HG03060 (cell line): ENCODE data around the gene ARHGAP26.

Source experiments
- ATAC-seq: cut with Tn5 transposase; IDR thresholded peaks from one replicate; pipeline ENCODE4 v1.9.1; 2021; ENCODE audit warnings: low read depth, moderate number of reproducible peaks; ENCODE audit not compliant: unreplicated experiment

Gene ARHGAP26

DNA sequence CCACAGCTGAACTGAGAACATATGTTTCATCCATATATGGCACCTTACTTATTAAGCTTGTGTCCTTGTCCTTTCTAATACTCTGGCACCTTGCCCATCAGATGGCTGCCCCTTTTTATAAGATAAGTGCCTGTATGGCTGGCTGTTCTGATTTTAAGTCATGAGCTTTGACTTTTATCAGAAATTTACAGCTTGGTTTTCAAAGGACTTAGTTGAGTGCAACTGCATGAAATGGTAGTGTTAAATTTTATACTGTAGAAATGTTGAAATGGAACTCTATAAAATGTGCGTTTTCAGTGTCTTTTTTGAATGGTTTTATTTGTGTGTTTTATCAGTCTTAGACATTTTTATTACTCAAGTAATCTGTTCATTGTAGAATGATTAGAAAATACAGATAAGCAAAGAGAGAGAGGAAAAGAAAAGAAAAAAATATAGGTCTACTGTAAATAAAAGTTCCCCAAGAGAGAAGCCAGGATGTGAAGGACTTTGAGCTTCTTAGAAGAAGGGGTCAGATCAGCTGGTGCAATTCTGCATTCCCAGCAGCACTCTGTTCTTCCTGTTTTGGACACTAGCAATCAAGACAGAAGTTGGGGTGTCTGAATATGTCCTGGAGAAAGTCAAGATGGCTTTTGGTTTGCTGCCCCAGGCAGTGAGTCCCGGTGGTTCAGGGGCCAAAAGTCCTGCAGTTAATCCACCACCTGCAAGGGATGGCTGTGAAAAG, 38.9 kb downstream of the ARHGAP26 start:
- ATAC-seq = no peak

DNA sequence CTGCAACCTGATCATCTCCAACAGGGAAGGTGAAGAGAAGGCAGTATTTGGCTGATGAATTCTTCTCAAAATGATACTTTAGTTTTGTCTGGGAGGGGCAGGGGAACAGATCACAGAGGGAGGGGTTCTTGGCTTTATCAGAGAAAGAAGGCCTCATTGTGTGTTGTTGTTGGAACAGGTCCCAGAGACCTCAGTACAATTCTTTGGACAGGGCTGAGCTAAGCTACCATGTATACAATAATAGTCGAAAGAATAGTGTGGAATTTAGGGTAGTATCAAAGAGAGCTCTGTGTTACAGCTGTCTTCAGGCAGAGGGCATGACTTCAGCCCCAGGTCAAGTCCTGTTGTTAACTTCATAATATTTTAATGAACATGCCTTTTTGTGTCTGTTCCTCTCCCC, 39.9 kb downstream of the ARHGAP26 start:
- ATAC-seq = no peak

DNA sequence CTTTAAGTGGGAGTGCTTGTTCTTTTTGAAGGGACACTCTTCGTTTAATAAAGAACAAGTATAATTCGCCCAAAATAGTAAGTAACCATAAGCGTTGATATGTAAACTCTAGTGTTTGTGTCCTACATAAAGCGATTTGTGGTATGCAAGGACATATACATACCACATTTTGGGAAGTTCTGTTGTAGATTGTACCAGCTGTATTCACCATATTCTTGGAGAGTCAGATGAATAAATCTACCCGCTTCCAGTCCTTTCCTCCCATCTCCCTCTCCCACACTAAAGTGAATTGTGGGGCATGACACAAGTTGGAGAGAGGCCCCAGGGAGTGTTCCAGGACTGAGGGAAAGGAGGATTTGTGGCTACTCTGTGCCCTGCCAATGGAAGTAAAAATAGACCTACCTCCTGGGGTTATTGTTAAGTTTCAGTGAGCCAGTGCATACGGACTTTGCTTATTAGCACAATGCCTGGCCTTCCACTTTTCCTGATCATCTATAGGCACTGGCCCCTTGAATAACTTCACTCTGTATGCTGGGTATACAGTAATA, 40.6 kb downstream of the ARHGAP26 start:
- ATAC-seq = no peak

DNA sequence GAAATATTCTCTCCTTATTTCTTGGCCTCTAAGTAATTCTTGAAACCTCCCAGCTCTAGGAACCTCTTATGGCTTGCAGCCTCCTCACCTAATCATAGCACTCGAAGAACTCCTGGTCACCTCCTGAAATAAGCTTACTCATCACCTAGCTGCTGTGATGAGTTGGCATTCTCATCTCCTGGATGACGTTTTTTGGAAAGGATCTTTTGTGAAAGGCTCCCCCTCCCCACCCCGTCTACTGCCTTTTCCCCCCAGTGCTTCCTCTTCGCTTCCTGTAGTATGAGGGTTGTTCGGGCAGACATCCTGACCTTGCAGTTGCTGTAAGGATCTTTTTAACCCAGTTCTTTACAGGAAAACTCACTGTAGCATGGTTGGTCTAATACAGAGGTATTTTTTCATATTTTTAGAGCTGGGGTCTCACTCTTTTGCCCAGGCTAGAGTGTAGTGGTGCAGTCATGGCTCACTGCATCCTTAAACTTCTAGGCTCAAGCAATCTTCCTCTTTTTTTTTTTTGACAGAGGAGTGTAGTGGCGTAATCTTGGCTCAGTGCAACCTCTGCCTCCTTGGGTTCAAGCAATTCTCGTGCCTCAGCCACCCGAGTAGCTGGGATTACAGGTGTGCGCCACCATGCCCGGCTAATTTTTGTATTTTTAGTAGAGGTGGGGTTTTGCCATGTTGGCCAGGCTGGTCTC, 41.8 kb downstream of the ARHGAP26 start:
- ATAC-seq = no peak

DNA sequence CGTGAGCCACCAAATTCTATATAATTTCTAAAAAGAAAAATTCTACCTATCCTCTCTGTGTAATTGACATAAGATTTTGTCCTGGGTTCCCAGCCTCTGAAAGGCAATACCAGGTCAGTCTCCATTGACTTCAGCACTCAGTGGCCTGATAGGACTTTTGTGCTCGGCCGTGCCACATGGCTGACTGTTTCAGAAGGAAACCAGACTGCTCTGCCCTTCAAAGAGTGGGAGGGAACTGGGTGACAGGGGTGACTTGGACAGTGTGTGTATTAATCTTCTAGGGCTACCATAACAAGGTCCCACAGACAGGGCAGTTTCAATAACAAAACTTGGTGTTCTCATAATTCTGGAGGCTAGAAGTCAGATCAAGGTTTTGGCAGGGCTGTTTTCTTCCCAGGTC, 43.0 kb downstream of the ARHGAP26 start:
- ATAC-seq = no peak

DNA sequence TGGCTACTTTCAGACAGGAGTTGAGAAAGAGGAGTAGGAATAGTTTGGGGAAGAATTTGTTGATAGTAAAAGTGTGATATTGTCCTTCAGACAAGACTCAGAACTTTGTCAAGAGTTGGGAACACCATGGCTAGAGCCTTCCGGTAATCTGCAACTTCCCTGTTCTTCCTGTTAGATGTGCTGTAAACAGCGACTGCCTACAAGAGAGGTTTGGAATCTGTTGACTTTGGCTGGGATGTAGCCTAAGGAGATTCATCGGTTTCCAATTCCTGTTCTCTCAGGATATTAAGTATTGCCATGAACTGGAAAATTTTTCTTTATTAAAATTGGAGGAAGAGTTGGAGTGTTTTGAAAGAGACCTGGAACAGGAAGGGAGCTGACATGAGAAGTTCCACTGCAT, 43.9 kb downstream of the ARHGAP26 start:
- ATAC-seq = no peak

DNA sequence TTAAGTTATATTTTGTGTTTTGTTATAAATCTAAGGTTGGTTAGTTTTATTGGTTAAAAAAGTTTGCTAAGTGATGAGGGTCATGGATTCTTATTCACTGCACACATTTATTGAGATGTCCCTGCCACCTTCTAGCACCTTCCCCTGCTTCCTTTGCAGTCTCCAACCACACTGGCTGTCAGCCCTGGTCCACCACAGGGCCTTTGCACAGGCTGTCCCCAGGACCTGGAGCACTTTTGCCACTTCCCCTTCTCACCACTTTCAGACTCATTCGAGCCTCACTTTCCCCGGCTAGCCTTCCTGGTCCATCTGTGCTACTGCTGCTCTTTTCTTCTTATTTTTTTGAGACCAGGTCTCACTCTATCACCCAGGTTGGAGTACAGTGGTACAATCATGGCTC, 45.3 kb downstream of the ARHGAP26 start:
- no peak for ATAC-seq

DNA sequence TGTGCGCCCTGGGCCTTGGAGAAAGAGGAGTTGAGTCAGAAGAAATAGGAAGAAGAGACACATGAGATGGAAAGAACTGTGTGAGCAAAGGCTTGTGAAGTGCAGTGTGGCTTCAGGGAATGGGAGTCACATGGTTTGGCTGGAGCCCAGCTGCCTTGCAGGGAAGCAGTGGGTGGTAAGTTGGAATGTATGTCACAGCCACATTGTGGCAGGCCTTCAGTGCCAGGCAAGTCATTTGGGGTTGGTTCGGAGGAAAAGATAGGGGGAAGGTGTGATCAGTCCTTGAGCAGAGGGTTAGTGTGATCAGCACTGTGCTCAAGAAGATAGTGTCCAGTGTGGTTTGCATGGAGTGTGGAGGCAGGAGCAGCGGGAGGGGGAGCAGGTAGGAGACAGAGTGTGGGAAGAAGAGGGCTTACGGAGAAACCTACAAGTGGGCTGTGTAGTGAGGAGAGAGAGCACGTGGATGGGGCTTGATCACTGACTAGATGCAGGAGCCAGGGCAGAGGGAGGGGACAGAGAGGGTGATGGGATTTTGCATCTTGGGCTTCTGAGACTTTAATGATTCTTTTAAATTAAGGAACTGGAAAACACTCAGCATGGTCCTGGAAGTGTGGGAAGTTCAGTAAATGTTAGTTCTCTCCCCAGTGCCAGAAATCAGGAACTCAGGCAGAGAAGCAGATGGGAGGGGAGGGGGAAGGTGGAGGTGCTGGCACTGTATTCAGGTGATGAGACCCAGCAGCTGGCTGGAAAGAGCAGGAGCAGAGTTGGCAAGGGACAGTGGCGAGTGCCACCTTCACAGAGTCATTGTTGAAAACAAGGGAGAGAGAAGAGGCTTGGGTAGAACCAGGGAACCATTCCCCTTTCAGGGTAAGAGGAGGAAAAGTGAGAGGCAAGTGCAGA, 46.6 kb downstream of the ARHGAP26 start:
- ATAC-seq = no peak

DNA sequence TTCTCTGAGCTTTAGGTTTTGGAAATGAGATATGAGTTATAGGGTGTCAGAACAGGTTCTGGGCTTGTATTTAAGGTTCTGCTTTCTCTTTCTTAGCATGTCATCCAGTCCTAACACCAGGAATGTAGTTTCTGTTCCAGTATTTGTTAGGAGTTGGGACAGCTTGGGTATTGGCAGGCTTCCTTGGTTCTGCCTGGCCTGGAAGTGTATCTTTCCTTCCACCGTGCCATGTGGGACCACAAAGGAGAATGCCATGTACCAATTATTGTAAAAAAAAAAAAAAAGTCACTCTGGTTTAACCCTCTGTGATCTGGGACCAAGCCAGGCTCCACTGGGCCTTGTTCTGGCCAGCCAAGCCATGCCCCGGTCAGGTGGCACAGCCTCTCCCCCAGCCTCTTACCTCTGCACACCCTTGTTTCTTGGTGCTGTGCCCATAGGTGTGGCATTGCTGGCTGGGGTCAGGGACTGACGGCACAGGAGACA, 47.8 kb downstream of the ARHGAP26 start:
- no peak for ATAC-seq

DNA sequence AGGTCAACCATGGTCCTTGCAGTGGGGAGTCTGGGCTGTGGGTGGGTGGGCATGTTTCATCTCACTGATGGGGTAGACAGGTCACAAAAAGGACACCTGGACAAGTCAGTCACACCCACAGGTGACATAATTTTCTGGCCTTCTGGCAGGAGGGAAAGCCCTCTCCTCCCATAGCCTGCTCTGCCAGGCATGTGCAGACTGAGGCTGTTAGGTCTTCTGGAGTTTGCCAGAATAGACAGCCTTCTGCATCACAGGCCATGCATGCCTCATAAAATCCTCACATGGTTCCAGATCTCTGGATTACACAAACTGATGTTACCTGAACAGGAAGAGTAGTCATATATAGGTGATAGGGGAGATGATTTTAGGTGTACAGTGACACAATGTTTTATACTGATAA, 49.1 kb downstream of the ARHGAP26 start:
- ATAC-seq = no peak

DNA sequence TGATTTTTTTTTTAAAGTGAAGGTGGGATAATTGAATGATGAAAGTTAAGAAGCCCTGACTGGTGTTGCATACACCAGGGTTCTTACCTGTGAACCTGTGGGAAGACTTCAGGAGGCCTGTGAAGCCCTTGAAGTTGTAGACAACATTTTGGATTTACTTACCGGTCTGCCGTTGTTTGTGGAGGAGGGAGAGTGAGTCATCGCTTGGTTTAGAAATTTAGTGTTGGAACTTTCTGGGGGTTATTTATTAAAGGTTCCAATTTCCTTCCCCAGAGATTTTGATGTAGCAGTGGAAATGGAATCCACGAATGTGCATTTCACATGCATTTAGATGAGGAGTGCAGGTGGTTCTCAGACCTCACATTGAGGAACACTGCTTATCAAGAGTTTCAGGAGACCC, 49.6 kb downstream of the ARHGAP26 start:
- no peak for ATAC-seq

DNA sequence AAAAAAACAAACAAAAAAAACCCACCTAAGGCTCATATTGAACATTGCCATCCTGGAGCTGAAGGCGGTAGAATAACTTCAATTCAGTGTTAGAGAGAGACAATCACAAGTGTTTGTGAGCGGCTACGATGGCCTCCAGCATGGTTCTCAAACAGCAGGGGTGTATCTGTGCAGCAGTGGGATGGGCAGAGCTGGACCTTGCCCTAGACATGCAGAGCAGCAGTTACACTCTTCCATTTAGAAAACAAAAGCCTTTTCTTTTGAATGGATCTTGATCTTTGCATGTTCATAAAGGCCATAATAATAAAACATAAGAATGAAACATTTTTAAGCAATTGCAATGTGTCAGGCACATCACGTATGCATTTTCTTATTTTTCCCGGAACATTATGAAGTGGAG, 50.3 kb downstream of the ARHGAP26 start:
- no peak for ATAC-seq

DNA sequence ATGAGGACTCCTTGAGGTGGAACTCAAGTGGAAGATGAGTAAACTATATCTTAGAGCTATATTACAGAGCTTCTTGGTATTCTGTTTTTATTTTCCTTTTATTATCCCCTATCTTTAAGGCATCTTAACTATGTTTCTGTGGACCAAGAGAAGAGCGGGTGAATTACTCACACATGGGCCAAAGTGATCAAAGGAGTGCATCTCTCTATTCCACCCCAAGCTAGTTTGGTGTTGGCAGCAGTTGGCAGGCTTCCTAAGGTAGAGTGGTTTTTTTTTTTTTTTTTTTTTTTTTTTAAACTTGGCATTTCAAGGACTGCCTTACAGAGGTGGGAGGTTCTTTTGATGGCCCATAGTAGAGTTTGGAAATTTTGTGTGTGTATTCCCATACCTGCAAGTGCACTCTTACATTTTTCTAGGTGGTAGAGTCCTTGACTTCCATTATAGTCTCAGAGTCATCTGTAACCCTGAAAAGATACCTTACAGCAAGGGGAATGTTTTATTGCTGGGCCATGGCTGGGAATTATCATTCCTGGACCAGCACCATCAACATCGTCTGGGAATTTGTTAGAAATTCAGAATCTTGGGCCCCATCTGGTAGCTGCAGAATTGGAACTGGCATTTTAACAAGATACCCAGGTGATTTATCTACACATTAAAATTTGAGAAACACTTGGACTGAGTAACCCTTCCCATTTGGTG, 51.0 kb downstream of the ARHGAP26 start:
- ATAC-seq = no peak

DNA sequence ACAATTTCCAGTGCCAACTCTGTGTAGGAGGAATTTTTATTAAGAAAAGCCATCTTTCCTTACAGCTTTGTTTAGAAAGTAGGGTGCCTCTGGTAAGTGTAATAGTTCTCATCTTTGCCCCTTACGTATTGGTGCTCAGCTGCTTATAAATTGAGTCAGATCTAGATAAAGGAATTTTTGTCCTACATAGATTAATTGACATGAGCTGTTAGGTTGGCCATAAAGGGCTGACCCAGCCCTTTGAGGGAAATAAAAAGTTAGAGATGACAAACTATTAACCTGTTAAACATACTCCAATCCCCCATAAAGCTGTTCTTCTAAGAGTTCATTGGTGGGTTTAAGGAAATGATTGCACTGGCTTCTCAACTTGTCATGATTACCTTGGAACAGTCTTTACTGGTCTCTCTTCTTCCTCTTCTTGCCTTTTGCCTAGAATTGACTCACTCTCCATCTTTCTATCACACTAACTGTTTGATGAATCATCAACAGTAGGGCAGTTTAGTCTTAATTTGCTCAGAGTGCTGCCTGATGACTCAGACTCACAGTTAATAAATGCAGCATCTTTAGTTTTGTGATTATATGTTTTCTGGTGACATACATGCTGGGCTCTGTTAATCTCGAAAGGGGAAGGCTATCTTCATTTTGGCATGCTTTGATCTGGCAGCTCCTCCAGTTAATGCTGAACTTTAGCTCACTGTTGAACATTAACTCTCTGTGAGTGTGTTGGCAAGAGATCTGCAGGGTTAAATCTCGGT, 51.7 kb downstream of the ARHGAP26 start:
- ATAC-seq = peak; percentile 76

DNA sequence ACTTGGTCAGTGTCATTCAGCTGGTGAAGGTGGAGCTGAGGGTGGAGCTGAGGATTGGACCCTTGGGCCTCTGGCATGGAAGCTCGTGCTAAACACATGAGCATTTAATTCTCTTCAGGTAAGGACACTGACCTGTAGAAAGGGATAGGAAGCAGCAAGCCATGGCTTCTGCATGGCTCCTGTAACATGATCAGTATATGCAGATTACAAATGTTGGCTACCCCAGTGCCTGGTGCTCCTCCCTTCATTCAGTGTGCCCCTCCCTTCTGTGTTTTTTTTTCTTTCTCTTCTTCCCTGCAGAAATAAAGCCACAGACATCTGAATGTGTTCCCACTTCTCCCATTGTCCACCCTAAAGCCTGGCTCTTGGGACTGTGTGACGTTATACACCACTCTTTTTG, 52.9 kb downstream of the ARHGAP26 start:
- no peak for ATAC-seq

DNA sequence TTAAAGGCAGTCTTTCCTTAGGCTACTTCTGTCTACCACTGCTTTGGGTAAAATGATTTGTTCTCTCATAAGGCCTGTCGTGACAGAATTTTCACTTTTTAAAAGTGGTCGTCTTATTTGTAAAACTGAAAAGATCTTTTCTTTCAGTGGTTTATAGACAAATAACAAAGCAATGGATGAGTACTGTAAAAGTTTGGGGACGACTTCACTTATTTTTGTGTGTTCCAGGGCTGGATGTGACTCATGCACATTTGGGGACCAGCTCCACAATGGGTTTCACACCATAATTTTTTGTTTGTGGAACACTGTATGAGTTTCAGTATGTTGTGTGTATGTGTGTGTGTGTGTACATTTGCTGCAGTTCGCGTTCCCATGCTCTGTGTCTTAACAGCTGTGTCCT, 53.6 kb downstream of the ARHGAP26 start:
- no peak for ATAC-seq

DNA sequence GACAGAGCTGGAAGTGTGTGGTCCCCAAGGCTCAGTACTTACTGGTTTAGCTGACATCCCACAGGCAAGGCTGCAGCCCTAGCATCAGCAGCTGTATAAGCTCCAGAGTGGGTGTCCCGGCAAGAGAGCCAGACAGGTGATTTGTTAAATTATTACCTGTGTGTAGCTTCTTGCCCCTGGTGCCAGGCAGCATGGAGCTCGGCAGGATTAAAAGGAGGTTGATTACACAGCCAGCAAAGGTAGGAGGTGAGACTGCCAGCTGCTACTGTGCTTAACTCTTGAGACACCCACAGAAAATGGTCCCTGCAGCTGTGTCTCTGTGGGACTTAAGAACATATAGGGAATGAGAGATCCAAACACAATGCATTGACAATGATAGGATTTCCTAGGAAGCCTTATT, 54.2 kb downstream of the ARHGAP26 start:
- no peak for ATAC-seq

DNA sequence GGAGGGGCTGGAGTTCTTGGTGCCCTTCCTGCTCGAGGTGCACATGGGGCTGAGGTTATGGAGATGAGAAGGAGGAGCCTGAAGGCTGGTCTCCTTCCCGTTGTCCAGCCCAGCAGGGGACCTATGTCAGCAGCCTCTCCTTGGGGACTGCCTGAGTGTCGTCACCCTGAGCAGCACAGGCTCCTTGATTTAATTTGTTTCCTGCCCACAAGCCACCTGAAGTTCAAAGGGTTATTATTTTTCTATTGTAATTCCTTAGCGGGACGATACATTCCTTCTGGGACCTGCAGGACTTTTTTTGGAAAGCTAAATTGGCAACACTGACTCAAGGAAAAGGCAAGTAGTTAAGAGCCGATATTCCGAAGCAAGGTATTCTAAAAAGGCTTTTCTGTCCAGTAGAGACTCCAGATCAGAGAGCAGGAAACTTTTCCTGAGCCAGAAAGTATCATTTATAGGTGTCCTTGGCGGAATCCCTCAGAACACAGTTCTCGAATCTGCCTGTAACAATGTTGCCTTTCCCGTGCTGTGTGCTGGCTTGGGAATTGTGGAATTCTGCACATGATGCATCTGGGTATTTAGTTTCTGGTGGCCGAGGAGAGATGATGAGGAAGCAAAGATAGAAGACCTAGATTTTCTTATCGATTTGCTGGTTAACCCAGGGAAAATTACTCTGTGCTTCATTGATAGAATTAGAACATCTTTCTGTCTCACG, 55.4 kb downstream of the ARHGAP26 start:
- ATAC-seq = no peak

DNA sequence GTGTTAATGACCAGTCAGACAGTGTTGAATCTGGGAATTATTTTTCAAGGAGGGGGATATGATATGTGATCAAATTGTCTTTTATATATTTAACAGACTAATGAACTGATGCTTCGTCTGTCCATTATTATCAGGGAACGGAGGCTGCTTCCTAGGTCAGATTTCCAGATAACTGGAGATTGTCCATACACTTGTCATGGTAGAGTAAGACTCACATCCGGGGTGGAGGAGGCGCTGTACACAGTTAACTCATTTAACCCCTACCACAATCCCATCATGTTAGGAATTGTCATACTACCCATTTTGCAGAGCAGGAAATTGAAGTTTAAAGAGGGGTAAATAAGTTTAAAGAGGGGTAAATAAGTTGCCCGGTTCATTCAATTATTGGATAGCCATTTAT, 55.9 kb downstream of the ARHGAP26 start:
- ATAC-seq = no peak
